Forelimb muscle (tissue), 1 donor: ENCODE measurements around the gene PROSER1. TPM values are rescaled to one million over a fixed set of nuclear protein-coding genes. Genes with fewer than 3 reads are reported as not detected.
"Not testable (repeated sequence)": the region's sequence is repeated elsewhere in the genome, so short reads cannot be mapped to it uniquely, and the experiment has no call there.

Source experiments
- DNase-seq: peaks from one replicate; pipeline ENCODE4 v3.0.0-alpha.2; 2013; ENCODE audit warnings: low read depth
- polyA plus RNA-seq: library from polyadenylated mRNA; unstranded; fragments of 120-200 nt; gene quantifications from one replicate; pipeline ENCODE4 v1.2.1, GENCODE V29; 2013; ENCODE audit not compliant: insufficient read length

Gene PROSER1
- polyA plus RNA-seq, 1 donor = 23.0 TPM

DNA sequence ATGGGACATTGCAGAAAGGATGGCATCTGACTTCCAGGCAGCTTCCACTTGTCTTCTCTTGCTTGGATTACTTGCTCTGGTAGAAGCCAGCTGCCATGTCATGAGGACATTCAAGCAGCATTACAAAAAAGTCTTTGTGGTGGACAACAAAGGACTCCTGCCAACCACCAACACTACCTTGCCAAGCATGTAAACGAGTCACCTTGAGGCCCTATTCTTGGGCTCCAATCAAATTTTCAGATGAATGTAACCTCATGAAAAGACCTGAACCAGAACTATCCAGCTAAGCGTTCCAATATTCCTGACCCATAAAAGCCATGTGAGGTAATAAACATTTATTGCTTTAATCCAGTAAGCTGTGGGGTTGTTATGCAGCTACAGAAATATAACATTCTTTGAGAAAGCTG lies 12.5 kb downstream of the PROSER1 start:
- DNase-seq = no peak

DNA sequence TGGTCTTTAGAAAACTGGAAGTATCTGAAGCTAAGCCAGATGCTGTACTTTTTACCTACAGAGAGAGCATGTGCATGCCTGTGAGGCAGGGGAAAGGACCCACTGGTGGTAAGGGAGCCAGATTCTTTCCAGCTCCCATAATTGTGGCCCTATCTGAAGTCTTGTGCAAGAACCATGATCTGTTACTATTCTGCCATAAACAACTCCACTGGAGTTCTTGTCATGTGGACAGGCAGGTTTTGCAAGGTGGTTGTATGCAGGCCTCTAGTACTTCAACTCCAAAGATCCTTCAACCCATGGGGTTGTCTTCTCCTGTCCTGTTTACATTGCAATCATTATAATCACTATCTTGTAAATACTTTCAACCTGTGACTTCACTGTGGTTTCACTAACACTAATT lies 14.1 kb downstream of the PROSER1 start:
- DNase-seq = no peak

- DNase-seq = no peak
Measured at GRCh38 chr13:39023316-39023715, 14.6 kb downstream of the PROSER1 start.

GRCh38 chr13:39020853-39021462 lies 16.9 kb downstream of the PROSER1 start:
- DNase-seq = no peak

- DNase-seq = no peak
Measured at GRCh38 chr13:39016787-39017186, 21.1 kb downstream of the PROSER1 start.

DNA sequence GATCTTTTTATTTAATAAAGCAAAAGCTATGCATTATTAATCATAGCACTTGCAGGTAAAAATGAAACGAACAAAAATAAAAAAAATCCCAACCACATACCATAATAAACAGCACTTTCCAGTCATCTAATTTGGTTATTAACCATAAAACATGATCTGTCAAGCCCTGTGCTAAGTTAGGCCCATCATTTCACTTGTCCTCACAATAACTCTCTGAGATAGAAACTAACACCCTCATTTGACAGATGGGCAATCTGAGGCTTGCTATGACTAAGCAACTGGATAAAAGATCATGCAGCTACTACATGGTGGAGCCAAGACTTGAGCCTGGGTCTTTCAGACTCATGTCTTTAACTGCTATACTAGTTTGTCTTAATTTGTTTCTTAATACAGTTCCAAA lies 21.8 kb downstream of the PROSER1 start:
- DNase-seq = no peak

- no peak for DNase-seq
Measured at GRCh38 chr13:39013462-39013861, 24.4 kb downstream of the PROSER1 start.

DNA sequence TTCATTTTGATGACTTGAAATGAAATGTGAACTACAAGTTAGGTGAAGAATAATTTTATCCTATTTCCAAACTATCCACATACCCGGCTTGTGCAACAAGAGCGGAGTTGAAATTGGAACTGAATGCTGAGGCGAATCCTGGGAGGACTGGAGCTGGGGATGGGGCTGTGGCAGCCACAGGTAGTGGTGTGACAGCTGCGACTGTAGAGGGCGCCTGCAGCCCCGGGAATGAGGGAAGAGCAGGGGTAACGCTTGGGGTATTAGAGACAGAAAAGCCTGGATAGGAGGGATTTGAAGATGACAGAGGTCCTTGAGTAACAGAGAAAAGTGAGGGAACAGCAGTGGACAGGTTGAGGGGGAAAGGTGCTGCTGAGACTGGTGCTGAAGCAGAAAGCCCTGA lies 25.3 kb downstream of the PROSER1 start:
- no peak for DNase-seq

DNA sequence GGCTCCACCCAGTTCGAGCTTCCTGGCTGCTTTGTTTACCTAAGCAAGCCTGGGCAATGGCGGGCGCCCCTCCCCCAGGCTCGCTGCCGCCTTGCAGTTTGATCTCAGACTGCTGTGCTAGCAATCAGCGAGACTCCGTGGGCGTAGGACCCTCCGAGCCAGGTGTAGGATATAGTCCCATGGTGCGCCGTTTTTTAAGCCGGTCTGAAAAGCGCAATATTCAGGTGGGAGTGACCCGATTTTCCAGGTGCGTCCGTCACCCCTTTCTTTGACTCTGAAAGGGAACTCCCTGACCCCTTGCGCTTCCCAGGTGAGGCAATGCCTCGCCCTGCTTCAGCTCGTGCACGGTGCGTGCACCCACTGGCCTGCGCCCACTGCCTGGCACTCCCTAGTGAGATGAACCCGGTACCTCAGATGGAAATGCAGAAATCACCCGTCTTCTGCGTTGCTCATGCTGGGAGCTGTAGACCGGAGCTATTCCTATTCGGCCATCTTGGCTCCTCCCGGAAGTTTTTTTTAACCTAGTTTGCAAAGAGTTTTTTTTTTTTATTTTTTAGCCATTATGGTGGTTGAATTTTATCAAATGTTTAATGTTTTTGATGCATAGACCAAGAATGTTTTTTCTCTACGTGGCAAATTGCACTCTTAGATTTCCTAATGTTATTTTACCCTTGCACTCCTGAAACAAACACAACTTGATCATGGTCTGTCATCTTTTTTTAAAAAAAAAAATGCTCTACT lies 31.3 kb downstream of the PROSER1 start:
- DNase-seq = not testable (repeated sequence)

GRCh38 chr13:38998739-38999138 lies 39.1 kb downstream of the PROSER1 start:
- no peak for DNase-seq

DNA sequence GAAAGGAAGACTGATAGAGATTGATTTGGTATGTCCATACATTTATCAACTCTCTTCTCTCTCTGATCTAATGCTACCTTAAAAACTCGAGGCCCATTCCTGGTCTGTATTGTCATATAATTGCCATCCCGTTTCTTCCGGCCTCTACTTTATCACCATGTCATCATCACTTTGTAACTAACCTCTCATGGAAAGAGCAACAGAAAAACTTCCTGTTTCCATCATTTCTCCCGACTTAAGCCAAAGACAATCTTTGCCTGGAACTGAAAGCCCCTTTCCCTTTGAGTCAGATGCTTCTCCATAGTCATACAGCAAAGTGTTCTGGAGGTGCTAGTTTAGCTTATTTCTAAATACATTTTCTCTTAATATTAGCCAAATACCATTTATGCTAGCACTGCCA lies 44.5 kb downstream of the PROSER1 start:
- no peak for DNase-seq

- DNase-seq = no peak
Measured at GRCh38 chr13:38990693-38991092, 47.2 kb downstream of the PROSER1 start, which contains the start of gene STOML3. Gene STOML3 (minus strand): TSS chr13:38990831. CDS start chr13:38990721, 110 bp downstream.

- no peak for DNase-seq
Measured at GRCh38 chr13:38981096-38981495, 56.8 kb downstream of the PROSER1 start.

- DNase-seq = no peak
Measured at GRCh38 chr13:38980750-38981078, 57.2 kb downstream of the PROSER1 start.

DNA sequence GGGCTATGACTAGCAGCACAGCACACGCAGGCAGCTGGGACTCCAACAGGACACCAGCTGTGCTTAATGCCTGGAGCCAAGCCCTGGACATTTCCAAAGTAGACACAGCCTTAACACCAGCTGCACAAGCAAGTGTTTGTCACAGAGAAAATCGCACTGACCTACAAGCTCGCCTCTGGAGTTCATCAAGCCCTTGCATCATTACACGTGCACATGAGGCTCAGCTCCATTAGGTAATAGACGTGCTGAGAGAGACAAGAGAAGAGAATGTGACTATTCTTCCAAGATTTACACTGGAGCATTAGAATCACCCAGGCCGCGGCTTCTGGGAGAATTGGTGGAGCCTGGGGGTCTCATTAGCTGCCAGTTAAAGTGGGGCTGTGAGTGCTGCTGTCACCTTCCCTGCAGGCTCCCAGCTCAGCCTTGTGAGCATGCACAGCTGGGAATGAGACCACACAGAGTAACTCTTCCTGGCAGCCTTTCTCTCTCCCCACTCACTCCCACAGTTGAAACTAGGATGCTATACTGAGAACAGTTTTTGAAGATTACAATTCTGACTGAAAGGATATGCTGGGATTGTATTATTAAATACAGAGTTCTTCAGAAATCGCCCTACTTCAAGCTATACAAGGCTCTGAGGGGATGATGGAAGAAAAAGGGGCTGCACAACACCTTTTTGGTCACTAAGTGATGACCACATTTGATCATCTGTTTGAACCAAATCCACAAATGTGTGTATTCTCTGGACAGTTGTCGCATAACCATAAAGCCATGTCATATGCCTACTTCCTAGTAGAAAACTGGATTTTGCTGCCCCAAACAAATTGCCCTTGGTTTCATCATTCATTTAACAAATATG lies 57.8 kb downstream of the PROSER1 start:
- peak; percentile 78 for DNase-seq

GRCh38 chr13:38970380-38971051 lies 67.4 kb downstream of the PROSER1 start:
- no peak for DNase-seq

GRCh38 chr13:38969187-38969586 lies 68.7 kb downstream of the PROSER1 start:
- no peak for DNase-seq

DNA sequence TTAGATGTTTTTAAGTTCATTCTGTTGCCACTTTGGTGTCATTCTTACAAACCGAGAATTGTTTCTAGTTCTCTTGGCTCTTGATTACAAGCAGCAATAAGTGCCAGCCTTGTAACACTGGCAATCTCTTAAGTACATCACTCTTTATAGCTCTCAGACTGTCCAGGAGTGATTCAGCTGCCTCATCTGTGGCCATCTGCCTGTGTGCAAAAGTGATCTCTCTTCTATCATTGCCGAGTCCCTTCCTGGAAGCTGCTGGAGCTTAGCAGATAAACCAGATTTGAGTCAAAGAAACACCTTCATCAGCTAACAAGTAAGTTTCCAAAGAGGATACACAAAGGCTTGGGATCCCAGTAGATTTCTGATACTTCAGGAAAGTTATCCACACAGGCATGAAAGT lies 70.4 kb downstream of the PROSER1 start:
- no peak for DNase-seq

DNA sequence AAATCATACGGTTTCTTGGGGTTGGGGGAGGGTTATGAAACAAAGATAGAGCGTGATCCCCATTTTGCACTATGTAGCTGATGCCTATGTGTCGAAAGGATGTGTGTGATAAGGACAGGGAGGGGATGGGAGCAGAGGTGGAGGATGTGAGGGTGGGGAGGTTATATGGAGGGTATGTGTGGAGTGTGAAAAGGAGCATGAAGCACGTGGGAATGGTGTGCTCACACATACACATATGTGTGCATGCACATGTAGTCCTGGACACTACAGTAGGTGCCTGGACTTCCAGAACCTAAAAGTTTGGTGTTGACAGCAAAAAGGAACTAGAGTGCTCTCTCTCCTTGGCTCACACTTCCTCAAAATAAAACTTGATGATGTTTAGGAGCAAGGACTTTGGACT lies 72.6 kb downstream of the PROSER1 start:
- no peak for DNase-seq

DNA sequence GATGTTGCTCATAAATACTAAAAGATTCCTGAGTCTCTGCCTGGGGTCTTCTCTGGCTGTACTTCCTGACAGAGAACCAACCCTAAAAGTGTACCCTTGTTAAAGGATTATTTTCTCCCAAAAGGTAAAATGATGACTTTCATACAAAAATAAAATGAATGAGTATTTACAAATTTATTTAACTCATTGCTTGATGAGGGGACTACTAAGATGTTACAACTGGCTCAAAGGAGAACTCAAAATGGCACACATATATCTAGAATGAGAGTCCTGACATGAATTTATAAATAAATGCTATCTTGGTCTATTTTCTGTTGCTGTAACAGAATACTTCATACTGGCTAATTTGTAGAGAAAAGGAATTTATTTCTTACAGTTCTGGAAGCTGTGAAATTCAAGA lies 77.7 kb downstream of the PROSER1 start:
- no peak for DNase-seq
